Right hindlimb (tissue), 1 donor: ENCODE results near the gene CLEC19A.

ENCODE experiments used
- DNase-seq: peaks from one replicate; pipeline ENCODE4 v3.0.0-alpha.2; 2018

The CLEC19A gene

GRCh38 chr16:19330841-19331397 is 45.4 kb downstream of the CLEC19A start:
- DNase-seq: no peak

GRCh38 chr16:19331794-19332193 is 46.3 kb downstream of the CLEC19A start:
- no peak for DNase-seq

GRCh38 chr16:19338335-19338734 is 52.8 kb downstream of the CLEC19A start:
- DNase-seq: no peak

GRCh38 chr16:19344224-19344801 is 58.8 kb downstream of the CLEC19A start:
- no peak for DNase-seq

GRCh38 chr16:19344980-19345379 is 59.4 kb downstream of the CLEC19A start:
- DNase-seq: no peak

- DNase-seq: no peak
Measured at GRCh38 chr16:19346335-19346922, 60.9 kb downstream of the CLEC19A start.

- DNase-seq: no peak
Measured at GRCh38 chr16:19348125-19348524, 62.6 kb downstream of the CLEC19A start.

GRCh38 chr16:19348578-19349315 is 63.2 kb downstream of the CLEC19A start:
- no peak for DNase-seq

- no peak for DNase-seq
Measured at GRCh38 chr16:19354371-19354770, 68.8 kb downstream of the CLEC19A start.

- DNase-seq: no peak
Measured at GRCh38 chr16:19356024-19356952, 70.8 kb downstream of the CLEC19A start.

- DNase-seq: no peak
Measured at GRCh38 chr16:19359556-19359955, 74.0 kb downstream of the CLEC19A start.
